Erythroblast (primary cell): ENCODE measurements around the gene HSFX3.

Experiments
- GATA1 ChIP-seq: IDR thresholded peaks from 2 replicates; pipeline ENCODE4 v1.6.1; 2011; ENCODE audit warnings: low read depth, mild to moderate bottlenecking, control low read depth, low read length, moderate library complexity
- POLR2A ChIP-seq: IDR thresholded peaks from 2 replicates; pipeline ENCODE4 v1.6.1; 2011; ENCODE audit warnings: mild to moderate bottlenecking, low read length

- TF ChIP-seq POLR2A (no peak), GATA1 (no peak)
Observed at GRCh38 chrX:149522916-149523315, 26.8 kb downstream of the HSFX3 start.
